HG02840 (cell line): ENCODE data around the gene CUL9.
"Not testable (repeated sequence)": the region's sequence is repeated elsewhere in the genome, so short reads cannot be mapped to it uniquely, and the experiment has no call there.

ENCODE experiments used
- ATAC-seq: cut with Tn5 transposase; IDR thresholded peaks from one replicate; pipeline ENCODE4 v1.9.1; 2021; ENCODE audit warnings: mild to moderate bottlenecking, moderate library complexity, moderate number of reproducible peaks; ENCODE audit not compliant: unreplicated experiment, low FRiP score

The CUL9 gene

DNA sequence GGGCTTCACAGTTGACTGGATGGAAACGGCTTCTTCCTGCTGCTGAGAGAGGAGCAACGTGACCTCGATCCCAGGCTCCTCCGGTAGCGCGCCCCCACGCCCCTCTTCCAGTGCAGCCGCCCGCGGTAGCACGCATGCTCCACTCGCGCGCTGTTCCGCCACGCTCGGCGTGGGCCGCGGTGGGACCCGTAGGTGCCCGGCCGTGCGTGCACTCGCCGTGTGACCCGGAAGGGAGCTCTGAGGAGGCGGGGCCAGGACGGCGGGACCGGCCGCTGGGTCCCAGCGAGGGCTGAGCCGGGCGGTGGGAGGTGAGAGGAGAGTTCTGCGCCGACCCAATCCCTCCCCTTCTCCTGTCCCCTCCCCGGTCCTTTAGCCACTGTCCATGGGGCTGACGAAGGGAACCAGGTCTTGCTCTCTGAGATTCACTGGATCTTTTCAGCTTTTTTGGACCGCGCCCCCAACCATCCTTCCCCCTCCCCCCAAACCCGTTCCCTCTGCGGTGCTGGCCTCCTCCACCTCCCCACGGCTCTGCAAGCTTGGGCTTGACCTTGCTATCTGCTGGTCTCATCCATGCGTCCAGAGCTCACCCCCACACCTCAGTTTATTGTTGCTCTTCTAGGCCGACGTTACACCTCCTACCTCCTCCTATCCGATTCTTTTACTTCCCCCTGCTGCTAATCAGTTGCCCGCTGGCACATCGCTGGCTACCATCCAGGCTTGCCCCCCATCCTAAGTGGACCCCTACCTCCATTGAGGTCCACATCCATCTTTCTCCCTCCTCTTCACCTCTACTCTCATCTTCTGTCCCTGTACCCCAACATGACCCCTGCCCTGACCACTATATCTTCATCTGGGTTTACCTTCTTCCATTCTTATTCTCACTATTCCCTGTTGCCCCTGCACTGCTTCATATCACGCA lies at the start of gene CUL9:
Gene CUL9 (plus strand): TSS at position 255 of the 919 bp plus-strand sequence. CDS start 2,115 bp downstream, outside the sequence.
- ATAC-seq: peak; percentile 79

- no peak for ATAC-seq
Observed at GRCh38 chr6:43138267-43138666, 43.7 kb upstream of the CUL9 start.

GRCh38 chr6:43139973-43140372 lies 42.0 kb upstream of the CUL9 start:
- not testable (repeated sequence) for ATAC-seq

DNA sequence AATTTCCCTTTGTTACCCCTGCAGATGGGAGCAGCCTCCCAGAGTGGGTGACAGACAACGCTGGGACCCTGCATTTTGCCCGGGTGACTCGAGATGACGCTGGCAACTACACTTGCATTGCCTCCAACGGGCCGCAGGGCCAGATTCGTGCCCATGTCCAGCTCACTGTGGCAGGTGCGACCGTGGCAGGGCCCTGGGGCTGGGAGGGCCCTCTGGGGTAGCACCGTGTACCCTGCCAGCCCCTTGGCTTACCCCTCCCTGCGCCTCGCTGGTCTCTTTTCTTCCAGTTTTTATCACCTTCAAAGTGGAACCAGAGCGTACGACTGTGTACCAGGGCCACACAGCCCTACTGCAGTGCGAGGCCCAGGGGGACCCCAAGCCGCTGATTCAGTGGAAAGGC lies 40.4 kb upstream of the CUL9 start:
- ATAC-seq: no peak

DNA sequence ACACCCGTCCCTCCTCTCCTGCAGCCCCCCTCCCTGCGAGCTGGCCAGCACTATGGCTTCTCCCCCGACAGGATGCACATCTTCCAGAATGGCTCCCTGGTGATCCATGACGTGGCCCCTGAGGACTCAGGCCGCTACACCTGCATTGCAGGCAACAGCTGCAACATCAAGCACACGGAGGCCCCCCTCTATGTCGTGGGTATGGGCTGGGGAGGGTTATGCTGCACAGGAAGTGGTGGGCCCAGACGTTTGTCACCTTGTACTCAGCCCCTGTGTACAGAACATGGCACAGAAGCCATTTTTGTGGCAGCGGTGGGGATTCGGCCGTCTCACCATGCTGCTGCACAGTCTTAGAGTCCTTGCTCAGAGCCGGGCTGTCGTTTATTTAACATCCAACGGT lies 39.9 kb upstream of the CUL9 start:
- ATAC-seq: no peak

- no peak for ATAC-seq
Observed at GRCh38 chr6:43143235-43144128, 38.5 kb upstream of the CUL9 start.

GRCh38 chr6:43144879-43145278 lies 37.1 kb upstream of the CUL9 start:
- ATAC-seq: no peak

DNA sequence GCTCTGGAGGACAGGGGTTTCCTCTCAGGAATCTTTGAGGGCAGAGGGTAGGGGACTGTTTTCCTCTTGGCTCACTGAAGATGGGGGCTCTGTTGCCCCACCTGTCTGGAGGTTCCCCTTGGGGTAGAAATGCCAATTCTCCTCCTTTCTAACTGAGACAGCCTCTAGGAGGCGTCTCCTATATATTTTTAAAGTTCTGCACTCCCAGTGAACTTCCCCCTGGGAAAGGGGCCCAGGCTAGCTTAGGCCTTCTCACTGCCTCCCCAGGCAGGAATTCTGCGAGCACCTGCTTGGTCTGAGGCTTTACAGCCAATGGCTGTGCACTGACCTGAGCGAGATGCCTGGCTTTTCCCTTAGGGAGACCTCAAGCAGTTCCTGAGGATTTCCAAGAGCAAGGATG lies 35.7 kb upstream of the CUL9 start:
- ATAC-seq: no peak

GRCh38 chr6:43146709-43147688 lies 35.0 kb upstream of the CUL9 start:
- no peak for ATAC-seq

DNA sequence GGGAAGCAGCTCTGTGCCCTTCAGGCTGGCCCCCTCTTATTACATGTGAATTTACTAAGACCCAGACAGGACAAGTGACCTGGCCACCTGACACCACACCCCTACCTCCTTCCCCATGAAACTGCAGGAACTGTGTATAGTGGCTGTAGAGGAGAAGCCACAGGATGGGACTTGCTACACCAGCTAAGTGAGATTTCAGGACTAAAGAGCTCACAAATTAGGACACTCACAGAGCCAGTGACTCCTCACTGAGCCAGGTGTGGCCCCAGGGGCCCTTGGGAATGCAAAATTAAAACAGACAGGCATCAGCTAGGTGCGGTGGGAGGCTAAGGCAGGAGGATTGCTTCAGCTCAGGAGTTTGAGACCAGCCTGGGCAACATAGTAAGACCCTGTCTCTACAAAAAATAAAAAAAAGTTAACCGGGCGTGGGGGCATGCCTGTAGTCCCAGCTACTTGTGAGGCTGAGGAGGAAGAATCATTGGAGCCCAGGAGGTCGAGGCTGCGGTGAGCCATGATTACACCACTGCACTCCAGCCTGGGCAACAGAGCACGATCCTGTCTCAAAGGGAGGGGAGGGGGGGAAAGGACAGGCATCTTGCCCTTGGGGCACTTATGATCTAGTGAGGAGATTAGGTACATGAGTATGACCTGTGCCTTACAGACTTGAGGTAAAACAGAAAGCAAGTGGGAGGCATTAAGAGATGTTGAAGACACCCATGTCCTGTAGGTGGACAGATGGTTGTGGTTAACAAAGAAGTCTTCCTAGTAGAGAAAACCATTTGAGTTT lies 34.1 kb upstream of the CUL9 start:
- no peak for ATAC-seq

DNA sequence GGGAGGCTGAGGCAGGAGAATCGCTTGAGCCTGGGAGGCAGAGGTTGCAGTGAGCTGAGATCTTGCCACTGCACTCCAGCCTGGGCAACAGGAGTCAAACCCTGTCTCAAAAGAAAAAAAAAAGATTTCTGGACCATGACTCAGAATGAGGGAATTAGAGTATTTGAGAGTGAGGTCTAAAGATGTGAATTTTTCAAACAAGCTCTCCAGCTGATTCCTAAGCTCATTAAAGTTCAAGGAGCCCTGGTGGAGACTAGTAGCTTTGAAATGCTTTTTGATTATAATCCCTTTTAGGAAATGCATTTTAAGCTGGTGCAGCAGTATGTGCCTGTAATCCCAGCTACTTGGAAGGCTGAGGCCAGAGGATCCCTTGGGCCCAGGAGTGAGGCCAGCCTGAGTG lies 32.7 kb upstream of the CUL9 start:
- no peak for ATAC-seq

DNA sequence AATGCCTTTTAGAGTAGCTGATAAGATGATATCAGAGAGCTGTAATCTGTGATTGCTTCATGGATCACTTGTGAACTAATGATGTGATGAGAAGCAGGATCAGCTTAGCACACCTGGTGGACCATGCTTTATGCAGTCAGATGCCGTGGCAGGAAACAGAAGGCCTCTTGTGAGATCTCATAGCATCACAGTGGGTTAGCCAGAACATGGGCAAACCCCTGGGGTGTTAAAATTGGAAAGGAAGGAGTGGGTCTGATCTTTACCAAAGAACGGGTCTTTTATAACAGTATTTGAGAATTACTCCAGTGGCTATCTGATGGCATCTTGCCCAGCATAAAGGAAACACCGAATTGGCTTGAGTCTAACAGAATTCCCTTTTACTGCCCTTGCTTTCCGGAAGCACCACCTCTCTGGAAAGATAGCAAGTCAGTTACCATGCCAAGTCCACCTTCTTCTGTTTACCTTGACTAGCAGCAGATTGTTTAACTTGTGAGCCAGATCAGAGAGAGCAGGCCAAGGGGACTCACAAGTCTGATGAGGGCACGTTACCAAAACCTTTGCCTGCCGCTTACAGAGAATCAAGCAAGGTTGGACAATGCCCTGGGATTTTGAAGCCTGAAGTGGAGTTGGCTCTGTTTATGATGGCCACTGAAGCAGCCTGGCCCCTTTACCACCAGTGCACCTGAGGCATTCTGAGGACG lies 31.8 kb upstream of the CUL9 start:
- no peak for ATAC-seq

- no peak for ATAC-seq
Observed at GRCh38 chr6:43159599-43159998, 22.4 kb upstream of the CUL9 start.

GRCh38 chr6:43163899-43164298 lies 18.1 kb upstream of the CUL9 start:
- ATAC-seq: no peak

- no peak for ATAC-seq
Observed at GRCh38 chr6:43170417-43170930, 11.5 kb upstream of the CUL9 start.

GRCh38 chr6:43170931-43171706 lies 10.9 kb upstream of the CUL9 start, which contains the start of gene SRF:
TSS of gene SRF (plus strand) at chr6:43171269. CDS start at chr6:43171657, 388 bp downstream.
- peak; percentile 65 for ATAC-seq

DNA sequence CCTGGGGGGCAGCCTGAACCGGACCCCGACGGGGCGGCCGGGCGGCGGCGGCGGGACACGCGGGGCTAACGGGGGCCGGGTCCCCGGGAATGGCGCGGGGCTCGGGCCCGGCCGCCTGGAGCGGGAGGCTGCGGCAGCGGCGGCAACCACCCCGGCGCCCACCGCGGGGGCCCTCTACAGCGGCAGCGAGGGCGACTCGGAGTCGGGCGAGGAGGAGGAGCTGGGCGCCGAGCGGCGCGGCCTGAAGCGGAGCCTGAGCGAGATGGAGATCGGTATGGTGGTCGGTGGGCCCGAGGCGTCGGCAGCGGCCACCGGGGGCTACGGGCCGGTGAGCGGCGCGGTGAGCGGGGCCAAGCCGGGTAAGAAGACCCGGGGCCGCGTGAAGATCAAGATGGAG lies 10.3 kb upstream of the CUL9 start:
- no peak for ATAC-seq
